ENCODE measurements around the gene XPO5.

The XPO5 gene

DNA sequence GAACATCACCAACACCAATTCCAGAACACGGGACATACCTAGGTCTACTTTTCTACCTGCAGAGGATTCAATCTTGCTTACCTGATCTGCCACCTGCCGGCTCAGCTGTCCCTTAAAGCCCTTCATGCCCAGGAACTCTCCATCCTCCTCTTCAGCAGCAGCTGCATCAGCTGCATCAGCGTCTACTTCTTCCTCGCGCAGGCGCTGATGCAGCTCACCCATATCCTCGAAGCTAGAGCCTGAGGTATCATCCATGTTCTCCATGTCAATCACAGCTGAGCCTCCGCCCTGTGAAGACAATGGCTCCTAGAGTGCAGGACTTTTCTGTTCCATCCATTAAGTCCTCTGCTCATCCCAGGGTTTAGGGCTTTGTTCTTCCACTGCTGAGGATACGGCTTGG is 60.0 kb downstream of the XPO5 start:
- Histone ChIP-seq H4K8ac (ENCODE audit: low read depth, low read length) (no peak overlapping the region), H2BK120ac (ENCODE audit: insufficient read depth, low read length, poor library complexity) (no peak overlapping the region), H3K27me3 (ENCODE audit: insufficient read depth, low read length) (no peaks in the 10 kb centered on the region), H4K12ac (ENCODE audit: low read depth, low read length) (peak overlapping the region; percentile 23), H3K36me3 (ENCODE audit: control insufficient read depth in 1 of 2, insufficient read depth in 2 of 2, low read length in 2 of 2) (peaks cover 41 to 56% of the 10 kb centered on the region in 2 experiments), H3K4me3 (ENCODE audit: low read depth, low read length) (peak overlapping the region; percentile 6), H3K79me2 (ENCODE audit: control insufficient read depth, insufficient read depth, low read length, poor library complexity) (peaks cover 14% of the 10 kb centered on the region), H2BK12ac (ENCODE audit: low read length) (no peak overlapping the region), H3K14ac (ENCODE audit: low read length) (peak overlapping the region; percentile 24), H3K9ac (ENCODE audit: low read length) (peak overlapping the region; percentile 79), H3K4me2 (ENCODE audit: low read length) (peak overlapping the region; percentile 72), H2AK5ac (ENCODE audit: low read length) (peak overlapping the region; percentile 20), H3K4me1 (ENCODE audit: control insufficient read depth in 1 of 2, insufficient read depth in 2 of 2, low read length in 2 of 2) (peaks cover 9 to 12% of the 10 kb centered on the region in 2 experiments), H2BK5ac (ENCODE audit: low read depth, low read length, poor library complexity) (no peak overlapping the region), H3K79me1 (ENCODE audit: low read length) (peaks cover 9% of the 10 kb centered on the region), H3K4ac (ENCODE audit: low read depth, low read length) (peak overlapping the region; percentile 81), H4K91ac (ENCODE audit: low read depth, low read length) (peak overlapping the region; percentile 23), H3K9me3 (ENCODE audit: insufficient read depth, low read depth, low read length) (no peaks in the 10 kb centered on the region), H3K27ac (ENCODE audit: low read depth, low read length) (no peak overlapping the region), H3K23ac (ENCODE audit: low read length) (no peak overlapping the region), H2AFZ (ENCODE audit: insufficient read depth, low read length, poor library complexity) (no peak overlapping the region), H3K18ac (ENCODE audit: low read length) (no peak overlapping the region)
- no CpG with 5 or more reads among the region's 9 CpGs for WGBS (ENCODE audit: extremely low coverage, insufficient coverage, insufficient read length)
- peak in 1 of 2 donors; percentile 45 for DNase-seq

DNA sequence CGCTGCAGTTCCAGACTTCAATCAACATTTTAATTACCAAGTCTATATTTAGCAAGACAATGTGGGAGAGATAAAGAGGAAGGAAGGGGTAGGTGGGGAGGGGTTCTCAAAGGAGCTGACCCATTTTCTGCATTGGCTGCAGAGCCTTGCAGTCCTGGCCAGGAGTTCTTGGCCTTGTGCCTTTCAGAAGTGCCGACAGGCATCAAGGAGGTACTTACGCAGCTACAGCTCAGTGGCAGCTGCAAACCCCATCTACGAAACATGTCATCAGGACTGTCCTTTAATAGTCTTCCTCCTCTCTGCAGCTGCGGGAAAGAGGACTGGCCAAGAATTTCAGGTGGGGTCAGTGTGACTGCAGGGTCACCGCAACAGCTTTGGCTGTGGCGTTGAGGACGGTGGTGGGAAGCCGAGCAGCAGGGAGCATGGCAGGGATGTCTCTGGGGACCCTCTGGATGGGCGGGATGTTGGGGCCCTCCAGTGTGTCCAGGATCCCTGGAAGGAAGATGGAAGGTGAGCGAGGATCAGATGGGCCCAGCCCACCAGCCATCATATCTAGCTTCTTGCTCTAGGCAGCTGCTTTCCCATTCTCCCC is 63.9 kb downstream of the XPO5 start:
- H3K79me1 ChIP-seq (ENCODE audit: low read length): peaks cover 8% of the 10 kb centered on the region
- no peak overlapping the region for H2AFZ ChIP-seq (ENCODE audit: insufficient read depth, low read length, poor library complexity)
- no peak overlapping the region for H3K18ac ChIP-seq (ENCODE audit: low read length)
- H3K79me2 ChIP-seq (ENCODE audit: control insufficient read depth, insufficient read depth, low read length, poor library complexity): peaks cover 8% of the 10 kb centered on the region
- WGBS (ENCODE audit: extremely low coverage, insufficient coverage, insufficient read length): no CpG with 5 or more reads among the region's 11 CpGs
- no peak overlapping the region for H2AK5ac ChIP-seq (ENCODE audit: low read length)
- no peaks in the 10 kb centered on the region for H3K9me3 ChIP-seq (ENCODE audit: insufficient read depth, low read depth, low read length)
- H3K9ac ChIP-seq (ENCODE audit: low read length): no peak overlapping the region
- no peak overlapping the region for H3K4me3 ChIP-seq (ENCODE audit: low read depth, low read length)
- peaks cover 32 to 42% of the 10 kb centered on the region in 2 experiments for H3K36me3 ChIP-seq (ENCODE audit: control insufficient read depth in 1 of 2, insufficient read depth in 2 of 2, low read length in 2 of 2)
- no peak overlapping the region for H3K4ac ChIP-seq (ENCODE audit: low read depth, low read length)
- no peak overlapping the region for H3K27ac ChIP-seq (ENCODE audit: low read depth, low read length)
- no peak overlapping the region for H2BK12ac ChIP-seq (ENCODE audit: low read length)
- H4K91ac ChIP-seq (ENCODE audit: low read depth, low read length): no peak overlapping the region
- no peak overlapping the region for H4K8ac ChIP-seq (ENCODE audit: low read depth, low read length)
- no peak overlapping the region for H2BK120ac ChIP-seq (ENCODE audit: insufficient read depth, low read length, poor library complexity)
- no peak overlapping the region for H3K14ac ChIP-seq (ENCODE audit: low read length)
- peaks cover 20% of the 10 kb centered on the region for H3K27me3 ChIP-seq (ENCODE audit: insufficient read depth, low read length)
- H3K23ac ChIP-seq (ENCODE audit: low read length): no peak overlapping the region
- H3K4me1 ChIP-seq (ENCODE audit: control insufficient read depth in 1 of 2, insufficient read depth in 2 of 2, low read length in 2 of 2): peaks cover 10 to 16% of the 10 kb centered on the region in 2 experiments
- H3K4me2 ChIP-seq (ENCODE audit: low read length): no peak overlapping the region
- no peak overlapping the region for H4K12ac ChIP-seq (ENCODE audit: low read depth, low read length)
- H2BK5ac ChIP-seq (ENCODE audit: low read depth, low read length, poor library complexity): no peak overlapping the region
- DNase-seq: no peak

DNA sequence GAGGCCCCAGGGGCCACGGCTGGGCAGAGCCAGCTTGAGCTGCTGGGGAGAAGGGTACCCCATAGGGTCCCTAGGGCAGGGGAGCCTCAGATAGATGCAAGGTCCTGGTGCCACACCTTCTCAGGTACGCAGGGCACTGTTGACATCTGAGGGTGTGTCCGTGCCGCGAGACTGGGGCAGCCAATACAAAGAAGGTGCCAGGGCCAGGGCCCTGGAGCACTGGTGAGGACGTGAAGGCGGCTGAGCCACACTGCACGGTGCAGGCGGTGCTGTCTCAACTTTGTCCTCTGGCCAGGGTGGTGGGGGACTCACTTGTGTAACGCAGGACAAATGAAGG is 65.0 kb downstream of the XPO5 start:
- no peak overlapping the region for H3K4ac ChIP-seq (ENCODE audit: low read depth, low read length)
- H3K14ac ChIP-seq (ENCODE audit: low read length): no peak overlapping the region
- H2AK5ac ChIP-seq (ENCODE audit: low read length): no peak overlapping the region
- H3K4me1 ChIP-seq (ENCODE audit: control insufficient read depth in 1 of 2, insufficient read depth in 2 of 2, low read length in 2 of 2): peaks cover 8 to 13% of the 10 kb centered on the region in 2 experiments
- no peak overlapping the region for H3K4me3 ChIP-seq (ENCODE audit: low read depth, low read length)
- no peak overlapping the region for H3K9ac ChIP-seq (ENCODE audit: low read length)
- no peak overlapping the region for H2BK12ac ChIP-seq (ENCODE audit: low read length)
- peaks cover 2% of the 10 kb centered on the region for H3K79me1 ChIP-seq (ENCODE audit: low read length)
- no peak overlapping the region for H3K27ac ChIP-seq (ENCODE audit: low read depth, low read length)
- no peak overlapping the region for H2BK5ac ChIP-seq (ENCODE audit: low read depth, low read length, poor library complexity)
- H3K79me2 ChIP-seq (ENCODE audit: control insufficient read depth, insufficient read depth, low read length, poor library complexity): peaks cover 1% of the 10 kb centered on the region
- no CpG with 5 or more reads among the region's 10 CpGs for WGBS (ENCODE audit: extremely low coverage, insufficient coverage, insufficient read length)
- H4K12ac ChIP-seq (ENCODE audit: low read depth, low read length): no peak overlapping the region
- no peak overlapping the region for H3K4me2 ChIP-seq (ENCODE audit: low read length)
- H2AFZ ChIP-seq (ENCODE audit: insufficient read depth, low read length, poor library complexity): no peak overlapping the region
- peaks cover 20% of the 10 kb centered on the region for H3K27me3 ChIP-seq (ENCODE audit: insufficient read depth, low read length)
- H3K9me3 ChIP-seq (ENCODE audit: insufficient read depth, low read depth, low read length): no peaks in the 10 kb centered on the region
- H3K36me3 ChIP-seq (ENCODE audit: control insufficient read depth in 1 of 2, insufficient read depth in 2 of 2, low read length in 2 of 2): peaks cover 34 to 43% of the 10 kb centered on the region in 2 experiments
- no peak overlapping the region for H3K18ac ChIP-seq (ENCODE audit: low read length)
- no peak for DNase-seq
- H4K91ac ChIP-seq (ENCODE audit: low read depth, low read length): no peak overlapping the region
- no peak overlapping the region for H2BK120ac ChIP-seq (ENCODE audit: insufficient read depth, low read length, poor library complexity)
- H4K8ac ChIP-seq (ENCODE audit: low read depth, low read length): no peak overlapping the region
- no peak overlapping the region for H3K23ac ChIP-seq (ENCODE audit: low read length)

DNA sequence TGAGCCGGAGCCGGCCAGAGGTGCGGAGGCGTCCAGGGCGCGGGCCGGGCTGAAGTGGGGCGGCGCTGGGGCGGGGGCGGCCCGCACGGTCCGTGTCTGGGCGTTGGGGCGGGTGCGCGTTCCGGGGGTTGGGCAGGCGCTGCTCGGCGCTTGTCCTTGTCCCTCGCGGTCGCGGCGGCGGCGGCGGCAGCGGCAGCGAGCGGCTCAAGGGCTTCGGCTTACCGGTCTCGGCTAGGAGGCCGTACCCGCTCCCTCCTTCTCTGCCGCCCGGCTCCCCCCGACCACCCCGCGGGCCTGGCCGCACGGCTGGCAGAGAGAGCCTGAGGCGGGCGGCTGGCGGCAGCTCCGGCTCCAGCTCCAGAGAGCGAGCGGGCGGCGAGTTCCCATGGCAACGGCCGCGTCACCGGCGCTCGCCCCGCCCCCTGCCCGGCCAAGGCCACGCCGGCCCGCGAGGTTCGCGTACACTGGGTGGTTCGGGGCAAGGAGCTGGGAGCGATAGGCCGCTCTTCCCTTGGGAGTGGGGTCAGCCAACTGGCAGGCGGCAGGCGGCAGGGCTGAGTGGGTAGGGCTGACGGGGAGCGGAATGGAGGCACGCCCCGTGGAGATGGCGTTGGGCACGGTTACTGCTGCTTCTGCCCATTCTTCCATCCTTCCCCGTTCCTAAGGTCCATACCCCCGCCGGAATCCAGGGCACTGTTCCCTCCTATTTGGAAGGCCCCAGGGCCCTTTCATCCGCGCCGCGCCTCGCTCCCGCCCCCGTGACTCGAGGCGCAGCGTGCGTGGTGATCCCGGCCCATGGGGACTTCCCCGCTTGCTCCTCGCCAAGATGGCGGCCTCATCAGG is 65.6 kb downstream of the XPO5 start, which contains the start of gene LRRC73:
TSS of gene LRRC73 (minus strand) at position 363 of the 843 bp plus-strand sequence. CDS start 561 bp downstream, outside the sequence.
- peak within 1 kb of the TSS; percentile 38 for H2AFZ ChIP-seq (ENCODE audit: insufficient read depth, low read length, poor library complexity)
- no peaks in the 10 kb centered on the region for H3K79me2 ChIP-seq (ENCODE audit: control insufficient read depth, insufficient read depth, low read length, poor library complexity)
- H3K4me2 ChIP-seq (ENCODE audit: low read length): peak within 1 kb of the TSS; percentile 88
- peaks cover 34 to 43% of the 10 kb centered on the region in 2 experiments for H3K36me3 ChIP-seq (ENCODE audit: control insufficient read depth in 1 of 2, insufficient read depth in 2 of 2, low read length in 2 of 2)
- no peak within 1 kb of the TSS for H3K14ac ChIP-seq (ENCODE audit: low read length)
- no peak within 1 kb of the TSS for H4K91ac ChIP-seq (ENCODE audit: low read depth, low read length)
- H4K12ac ChIP-seq (ENCODE audit: low read depth, low read length): no peak within 1 kb of the TSS
- no peak within 1 kb of the TSS for H3K23ac ChIP-seq (ENCODE audit: low read length)
- H3K4me3 ChIP-seq (ENCODE audit: low read depth, low read length): peak within 1 kb of the TSS; percentile 76
- peaks cover 2% of the 10 kb centered on the region for H3K79me1 ChIP-seq (ENCODE audit: low read length)
- peaks cover 4 to 8% of the 10 kb centered on the region in 2 experiments for H3K4me1 ChIP-seq (ENCODE audit: control insufficient read depth in 1 of 2, insufficient read depth in 2 of 2, low read length in 2 of 2)
- H3K27ac ChIP-seq (ENCODE audit: low read depth, low read length): no peak within 1 kb of the TSS
- no peaks in the 10 kb centered on the region for H3K9me3 ChIP-seq (ENCODE audit: insufficient read depth, low read depth, low read length)
- no peak within 1 kb of the TSS for H2BK5ac ChIP-seq (ENCODE audit: low read depth, low read length, poor library complexity)
- DNase-seq: peak; percentile 85 to 96
- WGBS (ENCODE audit: extremely low coverage, insufficient coverage, insufficient read length): no CpG with 5 or more reads among the region's 96 CpGs
- H3K27me3 ChIP-seq (ENCODE audit: insufficient read depth, low read length): peaks cover 20% of the 10 kb centered on the region
- no peak within 1 kb of the TSS for H4K8ac ChIP-seq (ENCODE audit: low read depth, low read length)
- H3K18ac ChIP-seq (ENCODE audit: low read length): peak within 1 kb of the TSS; percentile 18
- H2BK120ac ChIP-seq (ENCODE audit: insufficient read depth, low read length, poor library complexity): no peak within 1 kb of the TSS
- H2BK12ac ChIP-seq (ENCODE audit: low read length): no peak within 1 kb of the TSS
- H3K9ac ChIP-seq (ENCODE audit: low read length): peak within 1 kb of the TSS; percentile 29
- H2AK5ac ChIP-seq (ENCODE audit: low read length): no peak within 1 kb of the TSS
- H3K4ac ChIP-seq (ENCODE audit: low read depth, low read length): no peak within 1 kb of the TSS

Measured in trophoblast cell (in vitro differentiated cells and primary cell).